Measurements from ENCODE around the gene NDEL1.
"Not testable (repeated sequence)": the region's sequence is repeated elsewhere in the genome, so short reads cannot be mapped to it uniquely, and the experiment has no call there.

NDEL1 gene, protein sequence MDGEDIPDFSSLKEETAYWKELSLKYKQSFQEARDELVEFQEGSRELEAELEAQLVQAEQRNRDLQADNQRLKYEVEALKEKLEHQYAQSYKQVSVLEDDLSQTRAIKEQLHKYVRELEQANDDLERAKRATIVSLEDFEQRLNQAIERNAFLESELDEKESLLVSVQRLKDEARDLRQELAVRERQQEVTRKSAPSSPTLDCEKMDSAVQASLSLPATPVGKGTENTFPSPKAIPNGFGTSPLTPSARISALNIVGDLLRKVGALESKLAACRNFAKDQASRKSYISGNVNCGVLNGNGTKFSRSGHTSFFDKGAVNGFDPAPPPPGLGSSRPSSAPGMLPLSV

DNA sequence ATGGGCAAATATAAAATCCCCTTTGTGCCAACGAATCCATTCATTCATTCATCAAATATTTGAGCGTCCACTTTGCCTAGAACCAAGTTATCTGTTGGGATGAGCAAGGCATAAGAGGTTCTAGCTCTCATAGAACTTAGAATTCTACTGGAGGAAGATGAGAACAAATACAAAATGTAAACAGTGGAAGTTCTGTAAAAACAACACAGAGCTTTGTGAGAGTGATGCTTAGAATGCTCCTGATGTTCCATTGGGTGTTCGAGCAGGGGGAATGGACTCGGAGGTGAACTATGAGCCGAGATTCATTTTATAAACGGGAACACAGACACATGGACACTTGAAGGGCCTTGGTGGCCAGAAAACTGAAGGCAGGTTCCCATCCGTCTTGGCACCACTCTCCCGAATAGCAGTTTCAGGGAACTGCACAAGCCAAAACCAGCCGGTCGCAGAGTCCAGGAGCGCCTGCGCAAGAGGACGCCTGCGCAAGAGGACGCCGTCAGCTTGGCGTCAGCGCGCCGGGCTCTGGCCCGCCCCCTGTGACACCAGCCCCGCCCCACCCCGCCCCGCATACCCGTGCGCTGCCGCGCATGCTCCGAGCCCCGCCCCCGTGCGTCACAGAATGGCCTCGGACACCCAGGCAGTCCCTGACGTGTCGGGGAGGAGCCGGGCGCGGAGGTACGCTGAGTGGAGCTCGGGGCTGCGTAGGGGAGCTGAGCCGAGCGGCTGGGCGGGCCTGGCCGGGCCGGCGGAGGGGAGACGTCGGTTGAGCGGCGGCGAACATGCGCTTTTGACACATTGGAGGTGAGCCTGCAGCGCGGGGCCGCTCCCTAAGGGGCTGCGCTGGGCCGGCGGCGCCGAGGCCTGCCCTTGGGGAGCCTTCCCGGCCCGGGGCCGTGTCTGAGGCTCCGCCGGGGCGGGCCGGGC, at the start of gene NDEL1:
NDEL1 (plus strand) TSS at position 640 of the 924 bp plus-strand sequence. CDS start 8,388 bp downstream, outside the sequence.
- DNase-seq, result peak; percentile 99

DNA sequence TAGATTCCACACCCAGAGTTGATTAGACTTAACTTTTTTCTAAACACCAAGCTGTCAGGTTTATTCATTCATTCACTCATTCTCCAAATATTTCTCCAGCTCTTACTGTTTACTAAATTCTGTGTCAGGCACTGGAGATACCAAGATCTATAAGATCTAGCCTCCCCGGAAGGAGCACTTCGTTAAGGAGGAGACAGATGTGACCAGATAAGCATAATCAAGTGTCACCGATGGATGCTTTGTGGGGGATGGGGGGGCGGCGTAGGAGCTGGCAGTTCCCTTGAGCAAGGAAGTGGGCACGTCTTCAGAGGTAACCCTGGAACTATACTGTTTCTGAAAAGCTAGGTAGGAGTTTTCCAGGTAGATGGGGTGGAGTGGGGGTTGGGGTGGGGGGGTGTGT, 48.8 kb upstream of the NDEL1 start:
- no peak for DNase-seq

DNA sequence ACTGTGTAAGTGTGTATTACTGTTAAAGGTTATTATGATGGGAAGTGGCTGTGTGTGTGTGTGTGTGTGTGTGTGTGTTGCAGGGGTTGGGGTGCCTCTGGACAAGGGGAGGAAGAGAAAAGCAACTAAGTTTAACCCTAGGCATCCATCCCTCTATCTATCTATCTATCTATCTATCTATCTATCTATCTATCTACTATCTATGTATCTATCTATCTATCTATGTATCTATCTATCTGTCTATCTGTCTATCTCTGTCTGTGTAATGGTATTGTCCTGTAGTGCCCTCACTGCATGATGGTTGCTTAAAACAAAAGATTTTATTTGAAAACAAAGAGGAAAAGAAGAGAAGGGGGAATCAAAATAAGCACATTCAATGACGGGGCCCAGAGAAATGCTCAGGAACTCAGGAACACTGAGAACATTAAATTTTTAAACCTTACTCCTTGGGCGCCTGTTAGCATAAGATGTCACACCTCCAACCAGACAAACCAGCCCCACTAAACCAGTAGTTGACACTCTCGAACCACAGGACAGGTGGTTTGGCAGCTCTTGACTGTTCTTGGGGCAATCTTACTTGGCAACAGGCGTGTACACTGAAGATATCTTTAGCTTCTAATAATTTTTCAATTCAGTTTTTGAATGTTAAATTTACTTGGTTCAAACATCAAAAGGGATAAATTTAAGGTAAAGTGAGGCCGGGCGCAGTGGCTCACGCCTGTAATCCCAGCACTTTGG, 47.6 kb upstream of the NDEL1 start:
- no peak for DNase-seq

DNA sequence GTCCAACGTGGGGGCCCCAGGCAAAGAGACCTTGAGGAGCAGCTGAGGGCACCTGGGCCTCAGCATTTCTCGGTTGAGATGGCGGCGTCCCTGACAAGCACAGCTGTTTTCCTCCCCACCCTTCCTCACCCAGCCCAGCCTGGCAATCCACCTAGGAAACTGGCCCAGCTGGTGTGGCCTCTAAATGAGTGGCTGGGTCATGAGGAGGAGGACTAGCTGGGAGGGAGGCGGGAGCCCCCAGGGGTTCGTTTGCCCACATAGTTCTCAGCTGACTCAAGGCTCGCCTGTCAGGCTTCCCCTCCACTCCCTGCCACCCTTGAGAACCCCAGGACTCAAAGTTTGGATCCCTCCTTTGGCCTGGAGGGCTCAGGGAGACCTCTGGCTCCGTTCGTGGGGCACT, 44.0 kb upstream of the NDEL1 start:
- DNase-seq, result no peak

DNA sequence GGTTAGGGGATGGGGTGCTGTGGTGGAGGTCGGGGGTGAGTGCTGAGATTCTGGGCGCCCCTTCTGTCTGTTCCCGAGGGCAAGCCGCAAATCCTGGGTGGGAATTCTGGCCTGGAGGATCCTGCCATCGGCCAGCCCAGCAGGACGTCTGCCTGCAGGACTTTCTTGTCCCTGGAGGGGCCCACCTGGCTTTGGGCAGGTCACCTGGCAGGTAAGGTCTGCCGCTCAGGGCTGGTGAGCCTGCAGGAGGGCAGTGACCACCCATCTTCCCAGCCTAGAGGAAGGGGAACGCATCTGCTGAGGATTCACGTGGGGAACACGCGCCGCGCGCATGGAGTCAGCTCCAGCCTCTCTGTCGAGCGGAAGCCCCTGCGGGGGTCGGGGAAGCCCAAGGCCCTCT, 43.4 kb upstream of the NDEL1 start:
- DNase-seq, result no peak

DNA sequence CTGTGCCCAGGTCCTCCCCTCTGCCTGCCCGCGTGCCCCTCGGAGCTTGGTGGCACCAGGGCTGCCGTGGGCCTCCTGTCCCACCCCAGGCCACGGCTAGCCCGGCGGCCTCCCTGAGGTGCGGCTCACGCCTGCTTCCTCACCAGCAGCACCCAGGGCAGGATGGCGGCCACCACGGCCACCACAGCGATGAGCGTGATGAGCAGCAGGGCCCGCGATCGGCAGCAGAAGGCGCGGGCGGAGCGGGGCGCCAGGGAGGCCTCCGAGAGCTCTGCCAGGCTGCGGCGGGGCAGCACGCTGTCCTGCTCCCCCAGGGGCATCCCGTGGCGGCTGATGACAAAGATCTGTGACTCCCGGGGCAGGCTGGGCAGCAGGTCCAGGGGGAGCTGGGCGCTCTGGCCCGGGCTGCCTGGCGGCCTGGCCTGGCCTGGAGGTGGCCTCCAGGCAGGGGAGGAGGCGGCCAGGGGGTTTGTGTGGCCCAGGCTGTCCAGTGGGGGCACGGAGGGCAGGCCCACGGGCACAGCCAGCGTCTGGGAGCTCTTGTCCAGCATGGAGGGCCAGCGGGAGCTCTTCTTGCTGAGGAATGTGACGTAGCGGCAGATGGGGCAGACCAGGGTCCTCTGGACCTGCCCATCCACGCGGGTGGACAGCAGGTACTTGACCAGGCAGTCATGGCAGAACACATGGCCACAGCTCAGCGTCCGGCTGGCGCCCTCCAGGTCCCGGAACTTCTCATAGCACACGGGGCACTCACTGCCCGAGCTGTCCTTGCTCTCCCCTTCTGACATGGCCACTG, 42.8 kb upstream of the NDEL1 start:
- DNase-seq, result no peak

DNA sequence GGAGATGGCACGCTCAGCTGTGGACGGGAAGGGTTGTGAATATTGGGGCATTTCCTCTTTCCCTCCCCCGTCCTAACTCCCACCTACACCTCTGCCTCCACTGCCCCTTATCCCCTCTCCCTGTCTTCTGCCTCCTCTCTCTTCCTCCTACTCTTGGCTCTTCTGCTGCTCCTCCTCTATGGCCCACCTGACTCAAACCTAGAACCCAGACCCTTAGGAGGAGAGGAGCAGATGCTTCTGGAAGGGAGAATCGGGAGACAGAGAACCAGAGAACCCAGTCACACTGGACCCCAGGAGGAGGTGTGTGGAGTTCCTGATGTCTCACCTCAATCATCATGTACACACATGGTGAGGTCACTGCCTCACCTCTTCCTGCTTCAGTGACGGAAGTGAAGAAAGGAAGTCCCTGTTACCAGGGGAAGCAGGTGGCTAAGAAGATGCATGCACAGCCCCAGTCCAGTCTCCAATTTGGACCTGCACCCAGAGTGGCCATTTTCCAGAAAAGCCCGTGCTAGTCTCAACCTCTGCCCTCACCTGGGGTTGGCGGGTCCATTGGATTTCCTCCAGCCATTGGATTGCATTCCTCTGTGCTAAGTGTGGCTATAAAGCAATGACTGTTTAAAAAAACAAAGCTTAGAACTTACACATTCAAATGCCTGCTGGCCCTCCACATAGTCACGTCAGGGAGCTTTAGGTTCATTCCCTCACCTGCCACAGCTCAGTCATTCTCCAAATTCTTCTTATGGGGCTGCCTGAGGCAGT, 42.0 kb upstream of the NDEL1 start:
- DNase-seq, result no peak

DNA sequence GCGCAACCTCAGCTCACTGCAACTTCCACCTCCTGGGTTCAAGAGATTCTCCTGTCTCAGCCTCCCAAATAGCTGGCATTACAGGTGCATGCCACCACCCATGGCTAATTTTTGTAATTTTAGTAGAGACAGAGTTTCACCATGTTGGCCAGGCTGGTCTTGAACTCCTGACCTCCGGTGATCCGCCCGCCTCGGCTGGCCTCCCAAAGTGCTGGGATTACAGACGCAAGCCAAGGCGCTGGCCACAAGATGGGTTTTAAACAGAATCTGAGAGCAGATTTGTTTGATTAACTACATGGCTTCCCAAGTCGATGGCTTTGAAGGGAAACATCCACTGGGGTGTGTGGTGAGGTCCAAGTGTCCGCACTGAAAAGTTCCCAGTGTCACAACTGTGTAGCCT, 41.2 kb upstream of the NDEL1 start:
- not testable (repeated sequence) for DNase-seq

DNA sequence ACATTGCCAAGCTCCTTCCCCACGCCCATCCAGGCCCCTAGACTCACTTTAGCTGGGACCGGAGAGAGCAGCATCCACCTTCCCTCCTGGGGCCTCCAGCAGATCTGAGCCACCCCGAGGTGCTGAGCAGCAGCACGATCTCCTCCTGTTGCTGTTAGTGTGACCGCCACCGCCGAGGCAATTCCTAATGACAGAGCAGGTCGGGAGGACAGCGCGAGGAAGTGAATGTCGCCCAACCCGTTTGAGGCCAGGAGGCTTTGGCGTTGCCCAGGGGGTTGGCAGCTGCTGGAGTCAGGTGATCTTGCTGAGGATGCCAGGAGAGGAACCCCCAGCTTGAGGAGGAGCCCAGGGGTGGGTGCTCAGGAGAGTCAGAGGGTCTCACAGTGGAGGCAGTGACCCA, 38.0 kb upstream of the NDEL1 start, which contains the start of gene RNF222:
RNF222 (minus strand) TSS at position 192 of the 400 bp plus-strand sequence. CDS start 4,366 bp downstream, outside the sequence.
- no peak for DNase-seq

DNA sequence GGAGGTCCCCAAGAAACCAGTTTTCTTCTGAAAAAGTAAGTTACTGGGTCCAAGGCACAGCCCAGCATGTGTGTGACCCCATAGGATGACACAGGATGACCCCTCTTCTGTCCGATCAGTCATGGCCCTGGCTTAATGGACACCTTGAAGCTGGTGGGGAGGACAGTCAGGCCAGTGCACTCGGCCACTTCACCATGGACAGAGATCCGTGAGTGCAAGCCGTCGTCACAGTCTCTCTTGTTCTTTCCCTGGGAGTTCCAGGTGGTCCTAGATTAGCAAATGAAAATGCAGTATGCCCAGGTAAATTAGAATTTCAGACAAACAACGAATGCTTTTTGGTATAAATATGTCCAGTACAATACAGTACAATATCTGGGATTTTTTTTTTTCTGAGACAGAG, 36.7 kb upstream of the NDEL1 start:
- no peak for DNase-seq

DNA sequence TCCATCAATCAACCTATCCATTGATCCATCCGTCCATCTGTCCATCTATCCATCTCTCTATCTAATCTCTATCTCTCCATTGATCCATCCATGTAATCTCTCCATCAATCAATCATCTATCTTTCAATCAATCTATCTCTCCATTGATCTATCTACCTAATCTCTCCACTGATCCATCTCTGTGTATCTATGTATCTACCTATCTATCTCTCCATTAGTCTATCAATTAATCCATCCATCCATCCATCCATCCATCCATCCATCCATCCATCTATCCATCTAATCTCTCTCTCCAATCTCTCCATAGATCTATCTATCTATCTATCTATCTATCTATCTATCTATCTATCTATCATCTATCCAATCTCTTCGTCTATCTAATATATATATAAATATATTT, 34.6 kb upstream of the NDEL1 start:
- no peak for DNase-seq

DNA sequence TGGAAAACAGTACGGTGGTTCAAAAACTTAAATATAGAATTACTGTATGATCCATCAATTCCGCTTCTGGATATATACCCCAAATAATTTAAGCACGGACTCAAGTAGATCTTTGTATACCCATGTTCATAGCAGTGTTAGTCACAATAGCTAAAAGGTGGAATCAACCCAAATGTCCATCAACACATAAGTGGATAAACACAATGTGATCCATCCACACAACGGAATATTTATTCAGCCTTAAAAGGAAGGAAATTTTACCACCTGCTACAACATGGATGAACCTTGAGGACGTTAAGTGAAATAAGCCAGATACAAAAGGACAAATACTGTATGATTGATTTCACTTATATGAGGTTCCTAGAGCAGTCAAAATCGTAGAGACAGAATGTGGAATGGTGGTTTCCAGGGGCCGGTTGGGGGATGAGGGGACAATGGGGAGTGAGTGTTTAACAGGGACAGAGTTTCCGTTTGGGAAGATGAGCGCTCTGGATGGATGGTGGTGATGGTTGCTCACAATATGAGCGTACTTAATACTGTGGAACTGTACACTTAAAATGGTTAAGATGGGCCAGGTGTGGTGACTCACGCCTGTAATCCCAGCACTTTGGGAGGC, 32.7 kb upstream of the NDEL1 start:
- no peak for DNase-seq

DNA sequence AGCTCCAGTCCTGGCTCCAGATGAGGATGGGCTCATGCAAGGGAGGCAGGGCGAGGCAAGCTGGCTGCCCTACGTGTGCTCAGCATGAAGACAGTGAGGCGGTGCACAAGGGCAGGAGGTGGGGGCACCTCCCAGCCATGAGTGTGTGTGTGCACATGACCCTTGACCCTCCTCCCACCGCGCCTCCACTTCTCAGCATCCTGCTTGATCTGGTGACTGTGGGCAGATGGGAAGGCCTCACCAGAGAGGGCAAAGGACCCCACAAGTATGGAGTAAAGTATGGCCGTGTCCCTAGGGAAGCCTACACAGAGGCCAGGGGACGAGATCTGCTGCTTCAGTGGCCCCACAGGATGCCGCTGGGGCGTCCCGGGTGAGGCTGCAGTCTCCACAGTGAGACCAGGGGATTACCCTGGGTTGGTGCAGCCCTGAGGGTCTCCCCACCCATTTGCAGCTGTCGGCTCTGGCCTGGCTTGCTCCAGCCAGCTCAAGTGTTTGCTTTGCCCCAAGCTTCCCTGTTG, 30.1 kb upstream of the NDEL1 start:
- no peak for DNase-seq

DNA sequence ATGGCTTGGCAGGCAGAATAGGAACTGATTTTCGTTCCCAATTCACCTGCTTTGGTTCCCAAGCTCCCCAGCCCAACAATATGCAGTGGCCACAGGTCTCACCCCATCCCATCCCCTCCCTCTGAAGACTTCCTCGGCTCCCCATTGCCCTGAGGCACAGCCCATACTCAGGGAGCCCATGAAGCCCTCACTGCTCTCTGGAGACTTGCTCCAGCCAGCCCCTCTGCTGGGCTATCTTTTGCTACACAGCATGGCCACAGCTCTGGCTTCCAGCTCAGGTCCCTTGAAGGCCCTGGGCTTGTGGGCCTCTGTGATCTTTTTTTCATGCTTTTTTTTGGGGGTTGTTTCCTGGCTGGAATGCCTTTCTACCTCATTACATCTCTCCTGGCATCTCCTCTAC, 29.5 kb upstream of the NDEL1 start:
- no peak for DNase-seq

DNA sequence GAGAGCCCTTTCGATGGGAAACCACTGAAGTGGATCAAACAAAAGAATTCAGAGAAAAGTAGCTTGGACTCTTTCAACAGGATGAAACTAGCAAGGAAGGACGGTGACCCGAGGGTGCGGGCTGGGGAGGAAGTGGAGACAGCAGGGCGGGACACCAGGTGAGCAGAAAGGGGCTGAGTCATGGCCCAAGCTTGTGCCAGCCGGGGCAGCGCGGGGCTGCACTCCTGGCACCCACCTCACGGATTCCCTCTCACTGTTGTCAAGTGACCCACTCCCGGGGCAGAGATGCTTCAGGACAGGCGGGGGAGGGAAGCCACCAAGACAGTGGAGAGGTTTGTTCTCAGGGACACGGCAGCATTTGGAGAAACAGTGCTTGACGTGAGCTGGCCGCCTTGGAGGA, 27.3 kb upstream of the NDEL1 start:
- no peak for DNase-seq

DNA sequence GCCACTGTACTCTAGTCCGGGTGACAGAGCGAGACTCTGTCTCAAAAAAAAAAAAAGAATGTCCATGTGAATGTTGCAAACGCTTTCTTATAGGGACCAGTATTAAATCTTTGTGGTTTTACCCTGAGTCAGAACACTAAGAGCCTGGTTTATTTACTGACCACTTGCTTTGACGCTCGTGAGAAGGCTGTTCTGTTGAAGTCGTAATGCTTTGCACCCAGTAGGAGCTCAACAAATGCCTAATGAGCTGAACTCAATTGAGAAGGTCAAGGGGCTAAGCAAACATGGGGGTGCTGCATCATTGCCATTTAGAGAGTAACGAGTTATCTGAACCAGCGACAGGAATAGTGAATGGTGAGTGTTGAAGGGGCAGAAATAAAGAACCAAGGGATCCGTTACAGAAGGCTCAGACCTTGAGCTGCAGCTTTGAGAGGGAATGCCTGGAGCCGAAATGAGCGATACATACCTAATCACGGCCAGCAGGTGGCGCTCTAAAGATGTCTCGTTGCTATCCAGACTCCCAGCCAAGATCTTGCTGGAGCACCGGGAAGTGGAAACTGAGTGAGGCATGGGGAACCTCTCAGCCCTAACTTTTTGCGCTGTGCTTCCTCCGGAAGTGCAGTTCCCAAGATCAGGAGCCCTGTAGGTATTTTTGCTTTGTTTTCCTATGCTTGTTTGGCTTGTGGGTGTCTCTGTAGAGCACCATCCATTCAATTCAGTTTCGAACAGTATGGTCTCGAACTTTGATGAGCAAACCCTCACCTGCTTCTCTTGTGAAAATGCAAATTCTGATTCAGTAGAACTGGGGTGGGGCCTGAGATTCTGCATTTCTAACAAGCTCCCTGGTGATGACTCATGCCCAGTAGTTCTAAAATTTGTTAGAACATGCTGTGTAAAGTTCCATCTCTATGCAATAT, 25.5 kb upstream of the NDEL1 start:
- peak; percentile 93 for DNase-seq

DNA sequence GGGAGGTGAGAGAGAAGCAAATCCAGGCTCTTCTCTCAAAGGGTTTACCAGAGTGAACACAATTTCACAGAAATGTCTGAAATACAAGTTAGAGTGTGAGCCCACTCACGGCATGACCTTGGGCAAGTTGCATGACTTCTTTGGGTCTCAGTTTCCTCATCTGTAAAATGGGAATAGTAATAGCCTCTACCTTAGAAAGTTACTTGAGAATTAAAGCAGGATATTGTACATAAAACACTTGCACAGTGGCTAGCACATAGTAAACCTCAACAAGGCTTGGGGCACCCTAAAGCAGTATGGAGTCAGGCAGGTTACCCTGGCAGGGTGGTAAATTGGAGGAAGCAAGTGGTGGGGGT, 24.8 kb upstream of the NDEL1 start:
- DNase-seq, result no peak

DNA sequence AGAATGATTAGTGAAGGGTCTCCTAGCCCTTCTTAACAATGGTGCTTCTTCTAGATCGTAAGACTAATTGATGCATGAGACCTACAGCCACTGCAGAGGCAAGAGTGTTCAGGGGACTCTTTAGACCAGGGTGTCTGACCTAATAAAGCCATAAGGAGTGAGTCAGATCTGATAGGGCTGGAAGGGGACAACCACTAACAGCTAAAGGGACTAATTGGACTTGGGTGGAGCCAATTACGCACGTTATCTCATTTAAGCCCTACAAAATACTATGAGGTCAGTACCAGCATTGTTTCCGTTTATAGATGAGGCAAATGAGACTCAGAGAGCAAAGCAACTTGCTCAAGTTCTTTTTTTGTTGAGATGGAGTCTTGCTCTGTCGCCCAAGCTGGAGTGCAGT, 23.6 kb upstream of the NDEL1 start:
- no peak for DNase-seq

DNA sequence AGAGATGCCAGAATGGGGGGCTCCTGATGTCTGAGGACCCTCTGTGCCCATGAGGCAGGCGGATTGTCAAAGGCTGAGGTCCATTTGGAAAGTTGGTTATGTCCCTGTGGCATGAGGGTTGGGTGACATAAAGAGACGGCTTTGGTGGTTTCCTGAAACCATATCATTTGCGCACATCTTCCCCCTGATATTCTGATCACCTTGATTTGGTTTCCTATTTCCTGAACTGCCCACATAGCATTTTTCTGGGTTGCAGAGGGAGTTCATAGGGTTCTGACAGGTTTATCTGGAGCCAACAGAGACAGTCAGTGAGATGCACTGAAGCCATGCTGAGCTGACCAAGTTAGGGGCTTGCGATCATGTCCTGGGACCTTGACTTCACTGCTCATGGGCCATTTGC, 22.4 kb upstream of the NDEL1 start:
- no peak for DNase-seq

DNA sequence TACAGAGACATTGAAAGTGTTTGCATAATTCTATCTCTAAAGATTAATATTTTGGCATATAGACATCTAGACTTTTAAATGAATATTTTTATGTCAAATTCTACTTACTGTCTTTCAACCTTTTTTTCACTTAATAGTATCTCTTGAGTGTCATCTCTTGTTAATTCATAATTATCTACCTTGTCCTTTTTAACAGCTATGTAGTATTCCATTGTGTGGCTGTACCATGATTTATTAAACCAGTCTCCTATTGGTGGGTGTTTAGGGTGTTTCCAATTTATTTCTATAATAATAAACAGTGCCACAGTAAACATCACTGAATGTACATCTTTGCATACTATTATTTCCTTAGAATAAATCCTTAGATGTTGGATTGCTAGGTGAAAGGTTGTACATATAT, 21.7 kb upstream of the NDEL1 start:
- no peak for DNase-seq
